ENCODE results near the gene NIFK.
"Not testable (repeated sequence)": the region's sequence is repeated elsewhere in the genome, so short reads cannot be mapped to it uniquely, and the experiment has no call there.

NIFK gene

DNA sequence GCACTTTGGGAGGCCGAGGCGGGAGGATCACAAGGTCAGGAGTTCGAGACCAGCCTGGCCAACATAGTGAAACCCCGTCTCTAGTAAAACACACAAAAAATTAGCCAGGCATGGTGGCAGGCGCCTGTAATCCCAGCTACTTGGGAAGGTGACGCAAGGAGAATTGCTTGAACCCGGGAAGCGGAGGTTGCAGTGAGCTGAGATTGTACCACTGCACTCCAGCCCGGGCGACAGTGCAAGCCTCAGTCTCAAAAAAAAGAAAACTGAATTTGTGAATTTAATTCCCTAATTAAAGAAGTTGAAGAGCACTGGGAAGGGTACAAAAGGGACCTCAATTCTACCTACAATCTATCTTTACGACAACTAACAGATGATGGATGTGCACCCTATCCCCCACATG lies 2.1 kb downstream of the NIFK start:
- DNase-seq (ENCODE audit: low read depth, low spot score), result not testable (repeated sequence)

DNA sequence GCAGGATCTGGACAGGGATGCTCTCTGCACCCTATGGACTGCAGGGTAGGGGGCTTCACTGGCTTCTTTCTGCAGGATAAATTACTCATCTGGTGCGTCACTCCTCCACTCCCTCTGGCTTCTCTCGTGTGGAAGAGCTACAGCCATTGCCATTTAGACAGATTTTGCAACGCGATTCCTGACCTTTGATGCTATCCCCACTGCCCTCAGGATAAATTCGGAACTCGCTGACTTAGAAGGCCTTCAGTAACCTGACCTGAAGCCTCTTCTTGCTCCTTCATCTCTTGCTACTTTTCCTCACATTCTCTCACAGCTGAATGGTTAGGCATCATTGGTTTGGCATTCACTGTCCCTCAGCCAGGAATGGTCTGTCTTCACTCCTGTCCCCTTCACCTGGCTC lies 5.3 kb downstream of the NIFK start:
- no peak for DNase-seq (ENCODE audit: low read depth, low spot score)

DNA sequence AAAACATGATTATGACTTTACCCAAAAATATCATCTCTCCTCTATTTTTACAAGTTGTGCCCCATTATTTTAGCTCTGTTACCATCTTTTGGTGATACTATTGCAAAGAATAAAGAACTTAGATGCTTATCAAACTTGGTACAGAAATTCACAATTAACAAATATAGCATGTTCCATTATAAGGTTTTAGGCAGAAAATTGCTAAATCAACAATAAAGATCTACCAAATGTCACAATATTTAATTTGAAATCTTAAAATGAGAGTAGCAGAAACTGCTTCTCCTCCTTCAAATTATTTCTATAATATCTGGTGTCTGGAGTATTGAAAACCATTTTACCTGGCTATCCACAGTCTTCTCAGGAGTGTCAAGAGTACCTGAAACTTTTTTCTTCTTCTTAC lies 8.7 kb downstream of the NIFK start:
- DNase-seq (ENCODE audit: low read depth, low spot score), result no peak

DNA sequence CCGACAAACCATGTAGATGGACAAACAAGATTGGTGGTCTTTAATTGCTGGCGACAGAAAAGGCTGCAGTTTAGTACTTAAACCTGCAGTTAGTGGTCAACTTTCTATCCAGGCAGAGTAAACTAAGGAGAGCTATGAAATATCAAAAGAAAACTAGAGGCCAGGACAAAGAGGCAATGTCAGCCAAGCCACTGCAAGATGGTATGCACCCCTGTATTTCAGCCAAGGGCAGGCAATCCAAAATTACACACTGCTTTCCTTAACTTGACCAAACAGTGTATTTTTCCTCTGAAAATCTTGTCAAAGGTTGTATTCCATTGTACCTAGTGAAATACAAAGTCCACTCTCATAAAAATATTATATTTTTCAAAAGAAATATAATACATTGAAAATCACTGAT lies 9.3 kb downstream of the NIFK start:
- no peak for DNase-seq (ENCODE audit: low read depth, low spot score)

DNA sequence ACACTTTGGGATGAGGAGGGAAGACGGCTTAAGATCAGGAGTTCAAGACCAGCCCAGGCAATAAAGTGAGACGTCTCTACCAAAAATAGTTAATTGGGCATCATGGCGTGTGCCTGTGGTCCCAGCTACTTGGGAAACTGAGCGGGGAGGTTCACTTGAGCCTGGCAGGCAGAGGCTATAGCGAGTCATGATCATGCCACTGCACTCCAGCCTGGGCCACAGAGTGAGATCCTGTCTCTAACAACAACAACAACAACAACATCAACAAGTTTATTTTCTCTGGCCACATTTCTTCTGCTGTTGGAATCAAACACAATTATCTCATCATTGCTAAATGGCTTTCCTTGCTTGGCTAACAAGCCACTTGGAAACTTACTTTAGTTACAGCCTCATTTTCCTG lies 13.4 kb downstream of the NIFK start:
- no peak for DNase-seq (ENCODE audit: low read depth, low spot score)

DNA sequence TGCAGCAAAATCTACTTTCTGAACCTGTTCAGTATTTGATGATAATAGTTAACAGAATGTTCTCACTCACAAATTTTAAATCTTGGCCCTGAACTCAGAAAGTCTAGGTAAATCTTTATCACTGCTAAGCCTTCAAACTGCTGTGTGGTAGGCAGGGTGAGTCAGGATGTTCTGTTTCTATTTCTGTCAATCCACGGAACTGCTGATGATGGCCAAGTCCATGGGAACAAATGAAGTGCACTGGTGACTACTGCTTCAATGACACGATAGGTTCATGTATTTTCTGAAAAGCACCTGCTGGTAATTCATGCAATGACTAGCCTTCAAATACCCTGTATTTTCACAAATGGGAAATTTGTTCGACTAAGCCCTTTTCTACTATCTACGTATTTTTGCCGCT lies 14.2 kb downstream of the NIFK start:
- no peak for DNase-seq (ENCODE audit: low read depth, low spot score)

DNA sequence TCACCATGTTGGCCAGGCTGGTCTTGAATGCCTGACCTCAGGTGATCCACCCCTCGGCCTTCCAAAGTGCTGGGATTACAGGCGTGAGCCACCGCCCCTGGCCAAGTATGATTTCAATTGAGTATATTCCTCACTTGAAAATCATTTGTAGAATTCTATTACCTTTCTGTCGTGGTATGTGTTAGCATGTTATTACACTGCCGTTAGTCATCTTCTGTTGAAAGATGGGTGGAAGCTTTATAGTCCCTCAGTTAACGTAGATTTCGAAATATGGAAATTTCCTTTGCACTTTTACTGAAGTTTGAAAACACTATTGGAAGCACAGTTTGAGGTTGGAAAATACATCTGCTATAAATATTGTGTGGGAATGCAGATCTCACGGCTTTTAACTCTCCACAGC lies 14.7 kb downstream of the NIFK start:
- DNase-seq (ENCODE audit: low read depth, low spot score), result no peak

DNA sequence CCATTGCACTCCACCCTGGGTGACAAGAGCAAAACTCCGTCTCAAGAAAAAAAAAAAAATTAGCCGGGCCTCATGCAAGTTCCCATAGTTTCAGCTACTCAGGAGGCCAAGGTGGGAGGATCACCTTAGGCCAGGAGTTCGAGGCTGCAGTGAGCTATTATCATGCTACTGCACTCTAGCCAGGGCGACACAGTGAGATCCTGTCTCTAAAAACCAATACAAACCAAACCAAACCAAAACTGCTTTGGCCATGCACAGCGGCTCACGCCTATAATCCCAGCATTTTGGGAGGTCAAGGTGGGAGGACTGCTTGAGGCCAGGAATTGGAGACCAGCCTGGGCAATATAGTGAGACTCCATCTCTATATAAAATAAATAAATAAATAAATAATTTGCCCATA lies 19.1 kb downstream of the NIFK start:
- no peak for DNase-seq (ENCODE audit: low read depth, low spot score)

DNA sequence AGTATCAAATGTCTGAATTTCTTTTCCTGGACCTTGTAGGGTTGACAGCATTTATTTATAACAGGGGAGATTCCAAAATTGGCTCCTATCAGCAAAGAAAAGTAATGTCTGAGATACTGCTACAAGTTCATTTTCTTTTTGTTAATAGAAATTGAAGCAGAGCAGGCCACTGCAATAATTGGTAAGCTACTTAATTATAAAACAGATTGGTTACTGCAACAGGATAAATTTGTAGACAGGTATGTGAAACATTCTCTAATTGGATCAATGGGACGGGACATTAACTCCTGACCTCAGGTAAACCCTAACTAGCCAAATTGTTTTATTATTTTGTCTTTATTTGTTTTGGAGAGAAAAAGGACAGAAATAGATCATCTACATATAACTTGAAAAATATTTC lies 20.5 kb downstream of the NIFK start:
- no peak for DNase-seq (ENCODE audit: low read depth, low spot score)

DNA sequence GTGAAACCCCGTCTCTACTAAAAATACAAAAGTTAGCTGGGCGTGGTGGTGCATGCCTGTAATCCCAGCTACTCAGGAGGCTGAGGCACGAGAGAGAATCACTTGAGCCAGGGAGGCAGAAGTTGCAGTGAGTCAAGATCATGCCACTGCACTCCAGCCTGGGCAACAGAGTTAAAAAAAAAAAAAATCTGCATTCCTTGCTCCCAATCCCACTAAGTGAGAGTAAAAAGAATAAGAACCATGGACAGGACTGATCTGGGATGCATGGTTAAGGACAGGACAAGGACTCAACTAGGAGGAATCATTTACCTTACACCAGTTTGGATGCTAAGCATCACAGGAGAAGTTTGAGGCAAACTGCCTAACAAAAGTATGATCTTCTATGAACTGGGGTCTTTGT lies 25.2 kb downstream of the NIFK start:
- DNase-seq (ENCODE audit: low read depth, low spot score), result not testable (repeated sequence)

DNA sequence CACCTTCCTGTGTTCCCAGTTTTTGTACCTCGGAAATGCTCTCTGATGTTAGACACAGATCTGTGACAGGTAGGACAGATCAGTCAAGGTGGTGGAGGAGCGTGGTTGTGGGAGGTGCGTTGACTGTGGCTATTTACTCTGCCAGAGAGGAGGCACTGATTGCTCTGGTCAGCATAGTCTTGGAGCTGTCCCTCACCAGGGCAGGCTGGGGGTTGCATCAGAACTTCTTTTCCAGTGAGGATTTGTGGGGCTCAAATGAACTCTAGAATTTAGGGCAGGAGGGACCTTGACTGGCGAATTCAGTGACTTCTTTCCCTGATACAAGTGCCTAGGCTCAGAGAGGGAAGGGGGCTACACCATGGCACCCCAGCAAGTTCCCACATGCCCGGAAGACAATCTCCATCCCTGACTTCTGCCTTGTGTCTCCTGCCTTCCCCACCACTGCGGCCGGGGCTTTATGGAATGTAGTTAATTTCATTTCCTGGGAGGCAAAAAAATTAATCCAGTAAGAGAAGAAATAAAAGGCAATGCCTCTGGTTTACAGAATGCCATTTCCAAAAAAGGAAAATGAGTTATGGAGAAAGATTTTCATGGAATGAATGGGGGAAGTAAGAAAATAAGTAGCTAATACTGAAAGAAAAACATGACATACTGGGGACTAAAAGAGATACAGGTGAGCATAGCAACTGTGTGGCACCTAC lies 26.1 kb downstream of the NIFK start:
- DNase-seq (ENCODE audit: low read depth, low spot score), result no peak

DNA sequence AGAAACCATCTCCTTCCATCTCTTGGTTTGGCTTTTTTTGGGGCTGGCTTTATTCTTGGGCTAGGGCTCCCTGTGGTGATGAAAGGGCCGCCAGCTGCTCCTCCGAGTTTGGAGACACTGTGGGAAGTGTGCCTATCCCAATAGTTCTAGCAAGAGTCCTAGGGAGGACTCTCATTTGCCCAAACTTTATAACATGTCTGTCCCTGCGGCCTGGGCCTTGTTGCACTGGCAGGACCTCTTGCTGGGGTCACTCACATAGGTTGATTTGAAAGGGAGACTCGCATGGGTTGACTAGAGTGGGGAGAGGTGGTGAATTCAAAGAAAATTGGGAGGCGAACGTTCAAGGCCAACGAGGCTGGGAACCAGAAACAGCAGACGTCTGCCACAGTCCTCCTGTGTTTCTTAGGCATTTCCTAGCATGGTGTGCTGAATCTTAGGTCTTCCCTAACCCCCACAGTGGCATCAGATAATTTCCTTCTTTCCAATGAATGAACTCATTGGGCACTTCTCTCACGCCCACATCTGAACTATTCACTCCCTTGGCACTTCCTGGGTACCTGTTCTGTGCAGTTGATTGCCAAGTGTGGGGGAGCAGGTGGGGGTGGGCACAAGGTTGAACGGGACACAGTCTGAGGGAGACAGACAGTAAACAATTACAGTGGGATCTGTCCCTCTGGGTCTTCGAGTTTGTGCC lies 26.8 kb downstream of the NIFK start:
- no peak for DNase-seq (ENCODE audit: low read depth, low spot score)

DNA sequence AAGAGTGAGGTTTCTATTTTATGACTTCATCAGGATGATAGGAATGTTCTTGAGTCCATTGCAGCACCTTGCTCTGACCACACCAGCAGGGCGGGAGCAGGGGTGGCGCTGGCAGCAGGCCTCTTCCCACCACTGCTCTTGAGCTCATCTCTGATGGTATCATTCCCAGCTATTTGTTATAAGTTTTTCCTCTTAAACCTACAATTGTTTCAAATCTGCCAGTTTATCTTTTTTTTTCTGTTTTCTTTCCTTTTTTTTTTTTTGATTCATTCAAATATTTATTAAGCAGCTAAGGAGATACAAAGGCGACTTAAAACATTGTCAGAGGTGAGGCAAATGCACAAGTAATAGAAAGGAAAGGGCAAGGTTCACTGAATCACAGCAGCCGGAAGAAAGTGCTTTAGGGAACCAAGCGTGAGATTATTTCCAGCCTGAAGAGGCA lies 28.7 kb downstream of the NIFK start:
- no peak for DNase-seq (ENCODE audit: low read depth, low spot score)

DNA sequence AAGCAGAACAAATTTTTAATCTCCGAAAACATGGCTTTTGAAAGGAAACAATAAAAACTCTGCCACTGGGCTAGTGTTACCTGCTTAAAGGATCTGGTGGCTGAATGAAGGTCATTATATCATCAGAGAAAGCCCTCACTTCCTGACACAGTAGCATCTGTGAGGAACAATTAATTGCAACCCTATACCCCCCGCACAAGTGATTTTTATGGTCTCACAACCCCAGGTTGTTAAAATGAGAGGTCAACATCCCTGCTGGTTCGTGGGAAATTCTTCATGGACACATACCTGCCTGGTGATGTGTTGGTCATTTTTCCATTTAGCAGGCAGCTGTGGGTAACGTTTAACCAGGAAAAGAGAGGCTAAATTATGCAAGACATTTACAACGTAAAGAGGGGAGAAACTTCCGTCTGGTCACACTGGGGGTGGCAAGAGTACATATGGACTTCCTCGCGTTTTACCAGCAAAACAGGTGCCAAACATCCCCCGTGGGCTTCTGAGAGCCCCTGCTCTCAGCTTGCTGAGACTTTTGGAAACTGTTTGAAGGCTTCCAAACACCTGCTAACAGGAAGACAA lies 29.2 kb downstream of the NIFK start:
- DNase-seq (ENCODE audit: low read depth, low spot score), result no peak

DNA sequence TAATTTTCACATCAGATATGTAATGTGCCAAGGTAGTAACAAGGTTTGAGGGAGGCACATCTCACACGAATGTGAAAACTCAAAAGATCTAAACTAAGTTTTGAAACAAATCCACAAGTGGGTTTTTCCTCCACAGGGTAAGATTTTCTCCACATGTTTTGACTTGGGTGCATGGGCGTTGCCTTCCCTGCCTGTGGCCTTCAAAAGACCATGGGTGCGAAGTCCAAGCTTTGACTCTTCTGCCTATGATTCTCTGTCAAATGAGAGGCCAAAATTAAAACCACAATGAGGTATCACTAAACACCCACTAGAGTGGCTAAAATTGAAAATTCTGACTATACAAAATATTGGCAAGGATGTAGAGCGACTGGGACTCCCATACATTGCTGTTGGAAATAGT lies 30.7 kb downstream of the NIFK start:
- DNase-seq (ENCODE audit: low read depth, low spot score), result no peak

DNA sequence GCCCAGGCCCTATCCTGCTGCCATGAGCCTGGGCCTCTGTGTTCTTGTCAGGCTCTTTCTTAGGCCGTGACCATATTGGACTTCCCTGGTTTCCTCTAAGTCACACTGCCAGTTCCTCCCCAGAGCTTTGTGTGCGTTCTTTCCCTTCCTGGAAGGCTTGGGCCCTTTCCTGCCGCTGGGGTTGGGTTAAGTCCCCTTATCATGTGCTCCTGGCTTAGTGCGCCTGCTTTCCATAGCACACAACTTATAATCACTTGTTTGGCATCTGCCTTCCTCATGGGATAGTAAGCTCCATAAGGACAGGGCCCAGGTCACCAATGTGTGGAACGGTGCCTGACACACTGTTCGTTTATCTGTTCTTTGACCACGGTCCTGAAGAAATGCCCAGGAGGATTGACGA lies 31.3 kb downstream of the NIFK start:
- DNase-seq (ENCODE audit: low read depth, low spot score), result no peak

DNA sequence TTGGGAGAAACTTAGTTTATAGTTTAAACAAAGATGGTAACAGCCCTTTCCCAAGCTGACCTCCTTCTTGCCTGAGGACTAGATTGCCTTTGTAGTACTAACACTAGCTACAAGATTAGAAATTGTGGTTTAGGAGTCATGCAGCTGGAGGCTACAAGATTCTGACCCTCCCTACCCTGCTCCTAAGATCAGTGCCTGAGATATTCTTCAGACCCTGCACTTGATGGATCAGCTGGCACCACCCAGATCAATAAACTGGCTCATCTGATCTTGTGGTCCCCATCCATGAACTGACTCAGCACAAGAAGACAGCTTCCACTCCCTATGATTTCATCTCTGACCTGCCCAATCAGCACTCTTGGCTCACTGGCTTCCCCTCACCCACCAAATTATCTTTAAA lies 34.9 kb downstream of the NIFK start:
- not testable (repeated sequence) for DNase-seq (ENCODE audit: low read depth, low spot score)

DNA sequence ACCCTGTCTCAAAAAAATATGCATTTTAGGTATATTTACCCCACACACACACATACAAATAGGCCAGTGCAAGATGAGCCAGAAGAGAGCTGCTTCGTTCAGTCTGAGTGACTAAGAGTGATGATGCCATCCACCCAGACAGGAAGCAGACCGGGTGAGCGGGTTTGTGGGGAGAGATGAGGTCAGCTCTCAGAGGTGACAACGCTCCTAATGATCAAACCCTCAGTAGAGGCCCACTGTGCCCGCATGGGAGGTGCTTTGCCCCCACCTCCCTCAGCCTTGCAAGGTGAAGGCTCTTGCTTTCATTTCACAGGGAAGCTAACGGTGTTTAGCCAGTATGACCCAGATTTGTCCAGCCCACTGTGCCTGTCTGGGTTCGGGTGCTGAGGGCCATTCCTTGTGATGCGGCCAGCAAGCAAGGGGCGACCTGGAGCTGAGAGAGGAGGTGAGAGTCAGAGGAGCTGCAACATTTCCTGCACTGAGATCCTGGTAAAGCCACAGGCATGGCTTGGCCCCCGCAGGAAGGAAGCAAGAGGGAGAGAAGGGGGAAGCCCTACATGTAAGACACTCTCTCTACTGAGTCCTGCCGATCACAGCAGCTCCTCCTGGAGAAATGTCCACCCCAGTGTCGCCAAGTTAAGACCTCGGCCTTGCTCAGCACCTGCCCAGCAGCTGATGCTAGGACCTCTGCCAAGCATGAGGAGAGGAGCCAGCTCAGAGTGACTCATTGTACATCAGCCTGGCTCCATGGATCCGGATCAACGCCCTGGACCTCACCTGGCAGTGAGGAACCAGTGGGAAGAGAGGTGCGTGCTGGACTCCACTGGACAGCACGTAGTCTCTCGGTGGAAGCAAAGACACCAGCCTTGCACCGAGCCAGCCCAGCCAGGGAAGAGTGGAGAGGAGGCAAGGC lies 37.0 kb downstream of the NIFK start:
- no peak for DNase-seq (ENCODE audit: low read depth, low spot score)

DNA sequence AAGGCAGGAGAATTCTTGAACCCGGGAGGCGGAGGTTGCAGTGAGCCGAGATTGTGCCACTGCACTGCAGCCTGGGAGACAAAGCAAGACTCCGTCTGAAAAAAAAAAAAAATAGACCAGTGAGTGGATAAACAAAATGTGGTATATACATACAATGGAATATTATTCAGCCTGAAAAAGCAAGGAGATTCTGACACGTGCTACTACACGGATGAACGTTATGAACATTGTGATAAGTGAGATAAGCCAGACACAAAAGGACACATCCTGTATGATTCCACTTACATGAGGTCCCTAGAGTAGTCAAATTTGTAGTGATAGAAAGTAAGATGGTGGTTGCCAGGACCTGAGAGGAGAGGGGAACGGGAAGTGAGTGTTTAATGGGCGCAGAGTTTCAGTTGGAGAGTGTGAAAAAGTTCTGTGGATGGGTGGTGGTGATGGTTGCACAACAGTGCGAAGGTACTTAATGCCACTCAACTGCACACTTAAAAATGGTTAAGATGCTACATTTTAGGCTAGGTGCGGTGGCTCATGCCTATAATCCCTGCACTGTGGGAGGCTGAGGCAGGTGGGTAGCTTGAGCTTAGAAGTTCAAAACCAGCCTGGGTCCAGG lies 38.3 kb downstream of the NIFK start:
- no peak for DNase-seq (ENCODE audit: low read depth, low spot score)

DNA sequence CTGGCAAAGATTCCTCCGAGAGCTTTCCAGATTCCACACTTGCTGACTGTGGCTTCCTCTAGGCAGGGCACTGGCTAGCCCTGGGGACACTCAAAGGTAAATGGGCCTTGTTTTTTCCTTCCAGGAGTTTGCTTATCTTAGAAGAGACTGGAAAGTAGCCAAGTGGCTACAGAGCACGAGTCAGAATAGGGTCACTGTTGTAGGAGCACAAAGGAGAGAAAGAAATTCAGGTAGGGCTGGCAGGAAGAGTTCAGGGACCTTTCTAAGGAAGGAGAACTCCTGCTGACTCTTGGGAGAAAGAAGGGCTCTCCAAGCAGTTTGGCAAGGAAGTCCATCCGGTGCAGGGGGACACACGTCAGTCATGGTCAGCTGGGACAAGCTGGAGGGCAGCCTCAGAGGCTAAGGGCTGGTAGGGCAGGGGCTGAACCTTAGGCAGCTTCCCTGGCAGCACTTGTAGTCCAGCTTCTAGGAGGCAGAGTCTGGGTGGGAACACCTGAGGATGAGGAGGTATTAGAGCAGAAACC lies 39.5 kb downstream of the NIFK start:
- no peak for DNase-seq (ENCODE audit: low read depth, low spot score)

DNA sequence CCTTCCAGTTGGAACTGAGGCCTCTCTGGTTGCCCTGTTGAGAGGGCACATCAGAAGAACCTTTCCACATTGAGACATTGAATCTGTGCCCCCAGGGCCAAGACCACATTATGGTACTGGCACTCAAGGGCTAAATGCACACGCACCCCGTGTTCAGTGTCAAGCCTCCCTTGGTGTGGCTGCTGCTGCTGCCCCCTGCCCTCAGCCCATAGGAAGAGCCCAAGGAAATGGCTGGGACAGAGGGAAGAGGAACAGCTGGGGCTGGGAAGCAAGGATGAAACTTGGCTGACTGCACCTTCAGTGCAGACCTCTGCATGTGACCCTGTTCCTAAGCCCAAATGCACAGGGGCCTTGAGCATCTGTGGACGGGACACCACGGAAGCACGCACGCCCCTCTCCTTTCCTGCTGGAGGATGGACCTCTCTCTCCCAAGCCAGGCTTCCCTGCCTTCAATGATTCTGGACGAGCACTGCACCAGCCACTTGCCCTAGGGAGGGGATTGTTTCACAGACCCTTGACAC lies 40.2 kb downstream of the NIFK start:
- no peak for DNase-seq (ENCODE audit: low read depth, low spot score)

DNA sequence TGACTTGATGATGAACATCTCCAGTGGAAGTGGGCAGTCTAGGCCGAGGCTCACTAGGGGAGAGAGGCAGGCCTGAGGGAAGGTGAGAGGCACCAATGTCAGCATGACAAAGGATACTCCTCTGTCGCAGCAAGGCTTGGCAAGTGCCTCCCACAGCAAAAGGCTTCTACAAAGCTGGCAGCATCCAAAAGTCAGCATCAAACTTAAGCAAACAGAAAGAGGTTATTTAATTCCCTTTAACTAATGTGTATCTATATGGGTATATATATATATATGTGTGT lies 41.6 kb downstream of the NIFK start:
- DNase-seq (ENCODE audit: low read depth, low spot score), result no peak

All from brain pericyte (primary cell).